ENCODE data around the gene SPATA20. TPM values are rescaled to one million over a fixed set of nuclear protein-coding genes. Genes with fewer than 3 reads are reported as not detected.

Gene SPATA20
- polyA plus RNA-seq, 1 donor: 61.8 TPM

DNA sequence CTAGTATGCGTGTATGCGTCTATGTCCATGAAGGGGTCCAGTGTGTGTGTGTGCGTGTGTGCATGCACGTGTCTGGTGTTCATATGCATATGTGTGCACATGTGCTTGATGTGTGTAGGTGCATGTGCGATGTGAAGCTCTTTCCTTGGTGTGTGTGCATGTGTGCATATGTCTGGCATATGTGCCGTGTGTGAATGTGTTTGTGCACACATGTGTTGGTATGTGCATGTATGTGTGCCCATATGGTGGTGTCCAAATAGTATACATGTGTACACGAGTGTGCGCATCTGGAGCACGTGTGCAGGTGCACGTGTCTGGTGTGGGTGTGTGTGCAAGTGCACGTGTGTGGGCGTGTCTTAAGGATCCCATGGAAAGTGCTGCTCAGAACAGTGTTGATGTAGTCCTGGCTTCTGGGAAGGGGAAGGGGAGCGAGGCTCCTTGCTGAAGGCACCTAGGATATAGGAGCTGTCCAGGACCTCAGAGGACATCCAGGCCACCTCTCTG lies 30.5 kb downstream of the SPATA20 start:
- no CpG with 5 or more reads among the region's 13 CpGs for WGBS (ENCODE audit: insufficient coverage, low lambda C conversion rate)
- Histone ChIP-seq H3K27me3 (ENCODE audit: control insufficient read depth, insufficient read depth, low read length) (peaks cover 6% of the 10 kb centered on the region), H3K4me3 (ENCODE audit: low read length) (no peak overlapping the region)

GRCh38 chr17:50578173-50578572 lies 31.2 kb downstream of the SPATA20 start:
- peaks cover 9% of the 10 kb centered on the region for H3K27me3 ChIP-seq (ENCODE audit: control insufficient read depth, insufficient read depth, low read length)
- H3K27ac ChIP-seq (ENCODE audit: low read length): no peak overlapping the region
- no peak overlapping the region for H3K4me3 ChIP-seq (ENCODE audit: low read length)
- no peaks in the 10 kb centered on the region for H3K36me3 ChIP-seq (ENCODE audit: control insufficient read depth, insufficient read depth, low read length)
- DNase-seq: no peak
- H3K9me3 ChIP-seq (ENCODE audit: control insufficient read depth, low read depth, low read length): peaks cover 3% of the 10 kb centered on the region
- H3K4me1 ChIP-seq (ENCODE audit: control insufficient read depth, insufficient read depth, low read length): no peaks in the 10 kb centered on the region
- no CpG with 5 or more reads among the region's 16 CpGs for WGBS (ENCODE audit: insufficient coverage, low lambda C conversion rate)

More for the DNA sequence above, 30.5 kb downstream of the SPATA20 start:
- Histone ChIP-seq H3K36me3 (ENCODE audit: control insufficient read depth, insufficient read depth, low read length) (no peaks in the 10 kb centered on the region), H3K27ac (ENCODE audit: low read length) (no peak overlapping the region), H3K4me1 (ENCODE audit: control insufficient read depth, insufficient read depth, low read length) (no peaks in the 10 kb centered on the region), H3K9me3 (ENCODE audit: control insufficient read depth, low read depth, low read length) (peaks cover 3% of the 10 kb centered on the region)
- DNase-seq: no peak

DNA sequence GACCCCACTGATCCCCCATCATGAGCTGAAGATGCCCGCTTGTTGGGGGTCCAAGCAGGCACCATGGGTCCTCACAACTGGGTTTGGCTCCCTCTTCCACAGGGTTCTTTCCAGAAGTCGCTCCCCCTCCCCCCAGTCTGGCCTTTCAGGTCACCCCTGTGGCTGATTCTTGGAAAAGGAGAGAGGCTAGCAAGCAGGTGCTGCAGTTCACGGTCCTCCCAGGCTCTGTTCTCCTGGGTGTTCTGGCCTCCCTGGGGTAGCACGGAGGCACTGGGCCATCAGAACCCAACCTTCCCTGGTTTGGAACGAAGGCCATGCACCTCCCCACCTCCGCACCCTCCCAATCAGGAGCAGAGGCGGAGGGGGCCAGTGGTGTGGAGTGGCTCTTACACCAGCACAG lies 32.4 kb downstream of the SPATA20 start:
- DNase-seq: no peak
- H3K4me1 ChIP-seq (ENCODE audit: control insufficient read depth, insufficient read depth, low read length): no peaks in the 10 kb centered on the region
- H3K27ac ChIP-seq (ENCODE audit: low read length): no peak overlapping the region
- no peaks in the 10 kb centered on the region for H3K36me3 ChIP-seq (ENCODE audit: control insufficient read depth, insufficient read depth, low read length)
- H3K9me3 ChIP-seq (ENCODE audit: control insufficient read depth, low read depth, low read length): peaks cover 3% of the 10 kb centered on the region
- H3K27me3 ChIP-seq (ENCODE audit: control insufficient read depth, insufficient read depth, low read length): peaks cover 9% of the 10 kb centered on the region
- H3K4me3 ChIP-seq (ENCODE audit: low read length): no peak overlapping the region
- WGBS (ENCODE audit: insufficient coverage, low lambda C conversion rate): no CpG with 5 or more reads among the region's 7 CpGs

GRCh38 chr17:50580646-50581045 lies 33.7 kb downstream of the SPATA20 start:
- H3K36me3 ChIP-seq (ENCODE audit: control insufficient read depth, insufficient read depth, low read length): no peaks in the 10 kb centered on the region
- H3K9me3 ChIP-seq (ENCODE audit: control insufficient read depth, low read depth, low read length): peaks cover 2% of the 10 kb centered on the region
- no CpG with 5 or more reads among the region's 9 CpGs for WGBS (ENCODE audit: insufficient coverage, low lambda C conversion rate)
- H3K27me3 ChIP-seq (ENCODE audit: control insufficient read depth, insufficient read depth, low read length): peaks cover 9% of the 10 kb centered on the region
- DNase-seq: no peak
- H3K27ac ChIP-seq (ENCODE audit: low read length): no peak overlapping the region
- no peaks in the 10 kb centered on the region for H3K4me1 ChIP-seq (ENCODE audit: control insufficient read depth, insufficient read depth, low read length)
- no peak overlapping the region for H3K4me3 ChIP-seq (ENCODE audit: low read length)

DNA sequence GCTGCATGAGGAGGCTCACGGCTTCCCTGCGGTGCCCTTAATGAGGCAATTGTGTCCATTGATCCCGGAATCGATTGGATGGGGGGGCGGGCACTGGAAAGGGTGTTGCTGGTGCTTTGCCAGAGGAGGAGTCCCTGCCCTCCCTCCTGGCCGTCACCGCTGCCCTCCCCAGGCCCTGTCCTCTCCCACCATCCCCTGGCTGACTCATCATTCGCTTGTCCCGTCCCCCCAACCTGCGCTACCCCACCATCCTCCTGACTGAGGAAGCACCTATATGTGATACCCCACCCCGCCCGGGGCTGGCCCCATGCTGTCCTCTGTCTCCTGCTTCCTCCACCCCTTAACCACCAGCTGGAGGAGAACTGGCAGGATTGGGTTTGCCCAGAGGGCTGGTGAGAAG lies 34.3 kb downstream of the SPATA20 start:
- Histone ChIP-seq H3K9me3 (ENCODE audit: control insufficient read depth, low read depth, low read length) (no peaks in the 10 kb centered on the region), H3K36me3 (ENCODE audit: control insufficient read depth, insufficient read depth, low read length) (no peaks in the 10 kb centered on the region), H3K4me3 (ENCODE audit: low read length) (no peak overlapping the region), H3K4me1 (ENCODE audit: control insufficient read depth, insufficient read depth, low read length) (no peaks in the 10 kb centered on the region), H3K27ac (ENCODE audit: low read length) (no peak overlapping the region), H3K27me3 (ENCODE audit: control insufficient read depth, insufficient read depth, low read length) (peaks cover 9% of the 10 kb centered on the region)
- no peak for DNase-seq
- no CpG with 5 or more reads among the region's 12 CpGs for WGBS (ENCODE audit: insufficient coverage, low lambda C conversion rate)

GRCh38 chr17:50582741-50583140 lies 35.8 kb downstream of the SPATA20 start:
- Histone ChIP-seq H3K4me3 (ENCODE audit: low read length) (no peak overlapping the region), H3K4me1 (ENCODE audit: control insufficient read depth, insufficient read depth, low read length) (no peaks in the 10 kb centered on the region), H3K9me3 (ENCODE audit: control insufficient read depth, low read depth, low read length) (no peaks in the 10 kb centered on the region), H3K27me3 (ENCODE audit: control insufficient read depth, insufficient read depth, low read length) (peaks cover 9% of the 10 kb centered on the region), H3K36me3 (ENCODE audit: control insufficient read depth, insufficient read depth, low read length) (no peaks in the 10 kb centered on the region), H3K27ac (ENCODE audit: low read length) (no peak overlapping the region)
- no CpG with 5 or more reads among the region's 2 CpGs for WGBS (ENCODE audit: insufficient coverage, low lambda C conversion rate)
- DNase-seq: no peak

DNA sequence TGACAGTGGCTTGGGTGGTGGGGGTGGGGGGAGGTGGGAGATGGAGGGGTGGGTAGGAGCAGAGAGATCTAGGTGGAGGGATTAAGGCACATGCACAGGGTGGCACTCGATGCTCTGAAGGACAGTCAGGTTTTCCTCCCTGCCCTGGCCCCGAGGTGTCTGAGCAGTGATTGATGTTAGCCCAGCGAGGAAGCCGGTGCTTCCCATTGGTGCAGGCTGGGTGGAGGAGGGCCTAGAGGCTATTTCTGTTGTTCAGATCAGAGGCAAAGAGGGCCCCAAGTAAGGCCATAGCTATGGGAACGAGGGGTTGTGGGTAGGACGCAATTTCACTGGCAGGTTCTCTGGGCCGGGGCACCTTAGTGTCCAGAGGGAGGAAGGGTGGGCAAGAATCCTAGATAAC lies 36.7 kb downstream of the SPATA20 start:
- Histone ChIP-seq H3K36me3 (ENCODE audit: control insufficient read depth, insufficient read depth, low read length) (no peaks in the 10 kb centered on the region), H3K27me3 (ENCODE audit: control insufficient read depth, insufficient read depth, low read length) (peaks cover 9% of the 10 kb centered on the region)
- no CpG with 5 or more reads among the region's 7 CpGs for WGBS (ENCODE audit: insufficient coverage, low lambda C conversion rate)

DNA sequence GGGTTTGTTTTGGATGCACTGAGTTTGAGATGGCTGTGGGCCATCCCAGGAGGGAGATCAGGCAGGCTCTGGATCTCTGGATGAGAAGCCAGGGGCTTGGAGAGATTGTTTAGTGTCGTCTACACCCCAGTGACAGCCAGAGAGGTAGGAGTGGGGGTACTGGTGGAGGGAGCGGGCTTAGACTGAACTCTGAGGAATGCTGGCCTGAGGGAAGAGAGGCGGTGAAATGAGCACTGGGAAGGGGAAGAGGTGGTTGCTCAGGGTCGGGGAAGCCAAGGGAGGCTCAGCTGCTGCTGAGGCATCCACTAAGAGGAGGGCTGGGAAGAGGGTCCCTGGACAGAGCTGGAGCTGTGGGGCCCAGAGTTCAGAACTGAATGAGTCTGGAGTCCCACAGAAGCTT lies 37.1 kb downstream of the SPATA20 start:
- no peak overlapping the region for H3K27ac ChIP-seq (ENCODE audit: low read length)
- no peaks in the 10 kb centered on the region for H3K9me3 ChIP-seq (ENCODE audit: control insufficient read depth, low read depth, low read length)
- peaks cover 6% of the 10 kb centered on the region for H3K4me1 ChIP-seq (ENCODE audit: control insufficient read depth, insufficient read depth, low read length)
- H3K36me3 ChIP-seq (ENCODE audit: control insufficient read depth, insufficient read depth, low read length): no peaks in the 10 kb centered on the region
- H3K4me3 ChIP-seq (ENCODE audit: low read length): no peak overlapping the region
- no peak for DNase-seq
- H3K27me3 ChIP-seq (ENCODE audit: control insufficient read depth, insufficient read depth, low read length): peaks cover 9% of the 10 kb centered on the region
- 50% methylated on average over 1 of the region's 4 CpGs for whole genome bisulfite sequencing (ENCODE audit: insufficient coverage, low lambda C conversion rate)

More for the DNA sequence above, 36.7 kb downstream of the SPATA20 start:
- Histone ChIP-seq H3K4me3 (ENCODE audit: low read length) (no peak overlapping the region), H3K4me1 (ENCODE audit: control insufficient read depth, insufficient read depth, low read length) (peaks cover 1% of the 10 kb centered on the region), H3K9me3 (ENCODE audit: control insufficient read depth, low read depth, low read length) (no peaks in the 10 kb centered on the region), H3K27ac (ENCODE audit: low read length) (no peak overlapping the region)
- DNase-seq: no peak

DNA sequence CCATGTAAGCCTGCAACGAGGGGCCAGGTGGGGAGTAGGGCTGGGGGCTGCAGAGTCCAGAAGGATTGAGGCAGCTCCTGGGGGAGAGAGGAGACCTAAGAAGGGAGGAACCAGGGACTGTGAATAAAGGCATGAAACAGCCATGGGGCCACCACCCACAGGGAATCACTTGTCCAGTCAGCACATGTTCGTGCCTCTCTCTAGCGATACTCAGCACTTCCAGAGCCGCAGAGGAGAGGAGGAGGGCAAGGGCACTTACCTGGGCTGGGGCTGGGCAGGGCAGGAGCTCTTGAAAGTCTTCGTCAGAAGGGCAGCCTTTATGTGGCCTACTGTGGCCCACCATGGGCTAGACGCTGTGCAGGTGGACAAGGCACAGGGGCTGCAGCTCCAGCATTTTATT lies 37.8 kb downstream of the SPATA20 start:
- Histone ChIP-seq H3K4me1 (ENCODE audit: control insufficient read depth, insufficient read depth, low read length) (peaks cover 8% of the 10 kb centered on the region), H3K27me3 (ENCODE audit: control insufficient read depth, insufficient read depth, low read length) (peaks cover 9% of the 10 kb centered on the region), H3K9me3 (ENCODE audit: control insufficient read depth, low read depth, low read length) (no peaks in the 10 kb centered on the region), H3K4me3 (ENCODE audit: low read length) (no peak overlapping the region), H3K36me3 (ENCODE audit: control insufficient read depth, insufficient read depth, low read length) (no peaks in the 10 kb centered on the region), H3K27ac (ENCODE audit: low read length) (no peak overlapping the region)
- WGBS (ENCODE audit: insufficient coverage, low lambda C conversion rate): no CpG with 5 or more reads among the region's 6 CpGs
- no peak for DNase-seq

GRCh38 chr17:50585346-50585745 lies 38.4 kb downstream of the SPATA20 start:
- Histone ChIP-seq H3K4me3 (ENCODE audit: low read length) (no peak overlapping the region), H3K4me1 (ENCODE audit: control insufficient read depth, insufficient read depth, low read length) (peaks cover 11% of the 10 kb centered on the region), H3K27me3 (ENCODE audit: control insufficient read depth, insufficient read depth, low read length) (peaks cover 4% of the 10 kb centered on the region), H3K9me3 (ENCODE audit: control insufficient read depth, low read depth, low read length) (no peaks in the 10 kb centered on the region), H3K27ac (ENCODE audit: low read length) (no peak overlapping the region), H3K36me3 (ENCODE audit: control insufficient read depth, insufficient read depth, low read length) (no peaks in the 10 kb centered on the region)
- no peak for DNase-seq
- WGBS (ENCODE audit: insufficient coverage, low lambda C conversion rate): no CpG with 5 or more reads among the region's 4 CpGs

- no CpG with 5 or more reads among the region's 8 CpGs for WGBS (ENCODE audit: insufficient coverage, low lambda C conversion rate)
These were observed 38.9 kb downstream of the SPATA20 start for GRCh38 chr17:50585891-50586290.

More at GRCh38 chr17:50585891-50586290, 38.9 kb downstream of the SPATA20 start:
- Histone ChIP-seq H3K36me3 (ENCODE audit: control insufficient read depth, insufficient read depth, low read length) (no peaks in the 10 kb centered on the region), H3K4me1 (ENCODE audit: control insufficient read depth, insufficient read depth, low read length) (peaks cover 11% of the 10 kb centered on the region), H3K4me3 (ENCODE audit: low read length) (no peak overlapping the region), H3K27me3 (ENCODE audit: control insufficient read depth, insufficient read depth, low read length) (peaks cover 3% of the 10 kb centered on the region), H3K27ac (ENCODE audit: low read length) (no peak overlapping the region), H3K9me3 (ENCODE audit: control insufficient read depth, low read depth, low read length) (no peaks in the 10 kb centered on the region)
- DNase-seq: no peak
